Fibroblast of villous mesenchyme (primary cell): ENCODE results near the gene CRIP3. TPM values are rescaled to one million over a fixed set of nuclear protein-coding genes. Genes with fewer than 3 reads are reported as not detected.

Experiments
- DNase-seq: peaks from one replicate; pipeline ENCODE4 v3.0.0-alpha.2; 2010; ENCODE audit warnings: low read depth
- H3K4me3 ChIP-seq: 2 replicates; pipeline ENCODE4 v1.5.1; 2011; ENCODE audit warnings: low read depth, mild to moderate bottlenecking, low read length
- total RNA-seq: library from RNA; depleted of rRNA; stranded (reverse); fragments of >200 nt; gene quantifications from 2 replicates; pipeline ENCODE4 v1.2.3, GENCODE V29; 2012
- TF ChIP-seq, protein P1 (sequence below): IDR thresholded peaks from 2 replicates; pipeline ENCODE4 v1.5.1; 2012; ENCODE audit warnings: low read depth, mild to moderate bottlenecking, low read length; ENCODE audit not compliant: insufficient read depth

The CRIP3 gene
- total RNA-seq, 1 donor: not detected

GRCh38 chr6:43338243-43338642 lies 29.6 kb upstream of the CRIP3 start:
- TF ChIP-seq, protein P1, sequence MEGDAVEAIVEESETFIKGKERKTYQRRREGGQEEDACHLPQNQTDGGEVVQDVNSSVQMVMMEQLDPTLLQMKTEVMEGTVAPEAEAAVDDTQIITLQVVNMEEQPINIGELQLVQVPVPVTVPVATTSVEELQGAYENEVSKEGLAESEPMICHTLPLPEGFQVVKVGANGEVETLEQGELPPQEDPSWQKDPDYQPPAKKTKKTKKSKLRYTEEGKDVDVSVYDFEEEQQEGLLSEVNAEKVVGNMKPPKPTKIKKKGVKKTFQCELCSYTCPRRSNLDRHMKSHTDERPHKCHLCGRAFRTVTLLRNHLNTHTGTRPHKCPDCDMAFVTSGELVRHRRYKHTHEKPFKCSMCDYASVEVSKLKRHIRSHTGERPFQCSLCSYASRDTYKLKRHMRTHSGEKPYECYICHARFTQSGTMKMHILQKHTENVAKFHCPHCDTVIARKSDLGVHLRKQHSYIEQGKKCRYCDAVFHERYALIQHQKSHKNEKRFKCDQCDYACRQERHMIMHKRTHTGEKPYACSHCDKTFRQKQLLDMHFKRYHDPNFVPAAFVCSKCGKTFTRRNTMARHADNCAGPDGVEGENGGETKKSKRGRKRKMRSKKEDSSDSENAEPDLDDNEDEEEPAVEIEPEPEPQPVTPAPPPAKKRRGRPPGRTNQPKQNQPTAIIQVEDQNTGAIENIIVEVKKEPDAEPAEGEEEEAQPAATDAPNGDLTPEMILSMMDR: no peak
- DNase-seq: no peak
- H3K4me3 ChIP-seq: no peak overlapping the region

GRCh38 chr6:43336382-43336781 lies 27.8 kb upstream of the CRIP3 start:
- TF ChIP-seq, protein P1: no peak
- no peak overlapping the region for H3K4me3 ChIP-seq
- DNase-seq: peak; percentile 14

- DNase-seq: no peak
- TF ChIP-seq, protein P1: no peak
- H3K4me3 ChIP-seq: no peak overlapping the region
Observed at GRCh38 chr6:43335469-43335868, 26.8 kb upstream of the CRIP3 start.

DNA sequence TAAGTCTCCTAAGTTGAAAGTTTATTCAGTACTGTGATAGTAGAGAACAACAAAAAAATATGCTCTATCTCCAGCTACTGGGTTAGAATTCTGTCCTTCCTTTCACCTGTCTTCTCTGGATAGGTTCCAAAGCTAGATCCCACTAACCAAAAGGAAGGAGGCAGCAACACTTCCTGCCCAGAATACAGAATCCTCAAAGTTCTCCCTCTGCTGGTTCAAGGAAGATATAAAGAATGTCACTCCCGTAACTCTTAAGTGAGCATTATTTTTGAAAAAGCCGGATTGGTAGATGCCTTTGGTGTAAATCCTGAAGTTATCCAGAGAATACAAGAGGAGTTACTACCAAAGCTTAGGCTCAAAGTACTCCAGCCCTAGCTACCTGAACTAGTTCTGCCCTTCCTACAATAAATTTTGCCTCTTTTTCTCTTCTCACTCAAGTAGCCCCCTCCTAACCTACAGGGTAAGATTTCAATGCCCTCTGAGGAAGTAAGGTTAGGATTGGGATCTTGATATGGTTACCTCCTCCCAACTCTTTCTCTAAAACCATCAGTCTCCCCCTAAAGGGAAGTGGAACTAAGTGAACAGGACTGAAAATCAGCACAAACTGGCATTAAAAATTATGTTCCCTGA lies 26.0 kb upstream of the CRIP3 start:
- H3K4me3 ChIP-seq: no peak overlapping the region
- peak; percentile 62 for DNase-seq
- TF ChIP-seq, protein P1: peak; percentile 70

DNA sequence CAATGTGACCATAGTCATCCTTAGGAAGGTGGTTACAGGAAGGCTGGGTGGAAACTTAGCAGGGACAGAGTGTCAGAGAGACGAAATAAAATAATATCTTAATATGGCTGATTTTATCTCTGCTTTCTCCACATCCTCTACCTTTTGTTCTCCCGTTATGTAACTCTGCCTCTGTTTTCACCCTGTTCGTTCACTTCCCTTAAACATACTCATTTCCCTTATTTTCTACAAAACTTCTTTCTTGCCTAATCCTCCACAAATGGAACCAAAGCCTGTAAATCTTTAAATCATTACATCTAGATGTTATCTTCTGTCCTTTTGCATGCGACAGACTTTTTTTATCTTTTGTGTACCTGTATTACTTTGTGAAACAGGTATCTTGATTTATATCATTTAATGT lies 23.3 kb upstream of the CRIP3 start:
- TF ChIP-seq, protein P1: no peak
- DNase-seq: no peak

GRCh38 chr6:43331470-43331869 lies 22.8 kb upstream of the CRIP3 start:
- DNase-seq: no peak
- H3K4me3 ChIP-seq: no peak overlapping the region
- TF ChIP-seq, protein P1: no peak

More for the DNA sequence above, 23.3 kb upstream of the CRIP3 start:
- no peak overlapping the region for H3K4me3 ChIP-seq

DNA sequence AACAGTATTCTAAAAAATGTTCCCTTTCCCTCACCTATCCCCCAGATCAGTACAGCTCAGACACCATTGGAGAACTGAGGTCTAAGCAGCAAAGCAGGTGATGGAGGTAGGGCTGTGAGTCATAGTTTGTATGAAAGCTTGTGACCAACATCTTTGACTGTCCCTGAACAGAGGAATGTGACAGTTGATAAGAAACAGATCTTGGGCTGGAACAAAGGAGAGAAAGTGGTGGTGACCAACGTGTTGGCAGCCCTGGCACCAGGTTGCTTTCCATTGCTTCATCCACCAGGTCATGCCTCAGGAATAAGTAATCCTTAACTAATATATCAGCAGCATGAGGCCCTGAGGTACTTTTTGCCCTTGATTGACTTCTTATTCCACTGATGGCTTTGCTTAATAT lies 19.9 kb upstream of the CRIP3 start:
- no peak overlapping the region for H3K4me3 ChIP-seq
- TF ChIP-seq, protein P1: no peak
- no peak for DNase-seq
